CD14-positive monocyte (primary cell): ENCODE data around the gene MAML3. TPM values are rescaled to one million over a fixed set of nuclear protein-coding genes. Genes with fewer than 3 reads are reported as not detected.
A peak's percentile ranks its signal among the peaks of the same experiment; 100 is the strongest.

ENCODE experiments used
- DNase-seq, 3 donors: peaks; one replicate each; pipeline ENCODE4 v3.0.0-alpha.2; 2011 to 2022
- H2AFZ ChIP-seq: 2 replicates; pipeline ENCODE4 v1.6.0; 2012; ENCODE audit warnings: mild to moderate bottlenecking, low read depth, low read length, inconsistent platforms; ENCODE audit not compliant: insufficient read depth, poor library complexity, severe bottlenecking
- H3K27ac ChIP-seq, 2 donors: 1 replicate in 1 of 2; 2 replicates in 1 of 2; pipeline ENCODE4 v1.5.1; 2012 to 2013; ENCODE audit warnings: low read length in 2 of 2, control low read depth in 1 of 2, inconsistent platforms in 1 of 2, low read depth in 1 of 2, mild to moderate bottlenecking in 1 of 2
- H3K27me3 ChIP-seq, 2 donors: one replicate each; pipeline versions ENCODE4 v1.6.0 to v1.6.1; 2011 to 2013; ENCODE audit warnings: low read length in 2 of 2; ENCODE audit not compliant: control insufficient read depth in 2 of 2, insufficient read depth in 2 of 2
- H3K36me3 ChIP-seq, 2 donors: replicated peaks in 1 of 2; 1 replicate in 1 of 2; 2 replicates in 1 of 2; pipeline versions ENCODE4 v1.5.1 to v1.6.1; 2012 to 2013; ENCODE audit warnings: low read length in 2 of 2, control low read depth in 1 of 2, inconsistent platforms in 1 of 2, mild to moderate bottlenecking in 1 of 2; ENCODE audit not compliant: insufficient read depth in 2 of 2, control insufficient read depth in 1 of 2
- H3K4me1 ChIP-seq, 2 donors: 1 replicate in 1 of 2; 2 replicates in 1 of 2; pipeline versions ENCODE4 v1.5.1 to v1.6.1; 2012 to 2013; ENCODE audit warnings: low read length in 2 of 2, control low read depth in 1 of 2, inconsistent platforms in 1 of 2, mild to moderate bottlenecking in 1 of 2, moderate library complexity in 1 of 2; ENCODE audit not compliant: insufficient read depth in 2 of 2, control insufficient read depth in 1 of 2
- H3K4me2 ChIP-seq: replicated peaks from 2 replicates; pipeline ENCODE3; 2012; ENCODE audit warnings: low read length, moderate library complexity, mild to moderate bottlenecking; ENCODE audit not compliant: poor library complexity, severe bottlenecking; ENCODE audit errors: extremely low read depth
- H3K4me3 ChIP-seq, 3 experiments: fragments of 200-600 bp in 1 of 3; sonication (generic) in 1 of 3; replicated peaks in 1 of 3; 1 replicate in 2 of 3; 2 replicates in 1 of 3; pipeline ENCODE4 v1.5.1; 2011 to 2013; ENCODE audit warnings: low read length in 3 of 3, mild to moderate bottlenecking in 3 of 3, control low read depth in 2 of 3, low read depth in 2 of 3, inconsistent platforms in 1 of 3, moderate library complexity in 1 of 3
- H3K79me2 ChIP-seq: 2 replicates; pipeline ENCODE4 v1.6.0; 2012; ENCODE audit warnings: mild to moderate bottlenecking, control low read depth, inconsistent platforms, low read length, moderate library complexity; ENCODE audit not compliant: insufficient read depth
- H3K9ac ChIP-seq: 2 replicates; pipeline ENCODE4 v1.6.0; 2017; ENCODE audit warnings: low read length, mild to moderate bottlenecking; ENCODE audit not compliant: insufficient read depth, poor library complexity, severe bottlenecking
- H3K9me3 ChIP-seq, 2 donors: replicated peaks in 1 of 2; 1 replicate in 1 of 2; 2 replicates in 1 of 2; pipeline versions ENCODE4 v1.5.1 to v1.6.1; 2012 to 2013; ENCODE audit warnings: low read length in 2 of 2, control low read depth in 1 of 2; ENCODE audit not compliant: control insufficient read depth in 1 of 2, insufficient read depth in 1 of 2
- H4K20me1 ChIP-seq: 2 replicates; pipeline ENCODE4 v1.6.0; 2012; ENCODE audit warnings: mild to moderate bottlenecking, low read length, control low read depth, moderate library complexity; ENCODE audit not compliant: insufficient read depth
- H3K27ac Mint-ChIP-seq, 7 donors: one replicate each; pipeline ENCODE4 v1.8.0; 2020; ENCODE audit warnings: mild to moderate bottlenecking in 7 of 7, mixed read lengths in 7 of 7, moderate library complexity in 6 of 7, inconsistent platforms in 2 of 7
- H3K27me3 Mint-ChIP-seq, 3 donors: one replicate each; pipeline ENCODE4 v1.8.0; 2021 to 2022; ENCODE audit warnings: low read depth in 3 of 3, mild to moderate bottlenecking in 3 of 3, mixed read lengths in 3 of 3, moderate library complexity in 3 of 3, inconsistent platforms in 1 of 3
- H3K36me3 Mint-ChIP-seq, 2 donors: one replicate each; pipeline ENCODE4 v1.8.0; 2020; ENCODE audit warnings: mixed read lengths in 2 of 2, inconsistent platforms in 1 of 2, mild to moderate bottlenecking in 1 of 2
- H3K4me1 Mint-ChIP-seq: one replicate; pipeline ENCODE4 v1.8.0; 2020; ENCODE audit warnings: mild to moderate bottlenecking, mixed read lengths
- H3K4me3 Mint-ChIP-seq, 2 donors: one replicate each; pipeline ENCODE4 v1.8.0; 2020; ENCODE audit warnings: mild to moderate bottlenecking in 2 of 2, mixed read lengths in 2 of 2, moderate library complexity in 1 of 2
- H3K9me3 Mint-ChIP-seq, 7 donors: one replicate each; pipeline ENCODE4 v1.8.0; 2020 to 2022; ENCODE audit warnings: mixed read lengths in 7 of 7, mild to moderate bottlenecking in 6 of 7, moderate library complexity in 6 of 7, inconsistent platforms in 2 of 7
- CTCF ChIP-seq: fragments of 200-600 bp; IDR thresholded peaks from one replicate; pipeline ENCODE4 v1.8.0; 2022; ENCODE audit warnings: antibody characterized with exemption, mild to moderate bottlenecking
- WGBS: methylation state at CpG from one replicate; pipeline ENCODE4 v1.1.5; 2013; ENCODE audit warnings: missing lambda C conversion rate; ENCODE audit not compliant: insufficient coverage; 5-methylcytosine and 5-hydroxymethylcytosine counted together
- intact Hi-C, 2 donors: fragments of 100-400 bp; cut with micrococcal nuclease; formaldehyde crosslinking; loops; one replicate each; pipeline versions ENCODE4 v1.15.0 to v1.15.1; 2023
- polyA plus RNA-seq, 3 donors: library from polyadenylated mRNA; depleted of rRNA in 1 of 3; unstranded in 2 of 3; stranded (reverse) in 1 of 3; fragments of 300-500 nt in 2 of 3; fragments of >200 nt in 1 of 3; fragmentation: Illumina TruSeq in 2 of 3; gene quantifications; 1 replicate in 2 of 3; 2 replicates in 1 of 3; pipeline ENCODE4 v1.2.3, GENCODE V29; 2012 to 2021

Gene MAML3
- polyA plus RNA-seq, 3 donors: 1.5 to 6.5 (median 2.3) TPM

- H3K9me3 ChIP-seq: peaks cover 0 to 5% of the 10 kb centered on the region in 2 donors
- WGBS: 71% methylated on average over 2 of the region's 3 CpGs
- Mint-ChIP-seq H3K4me1 (peaks cover 68% of the 10 kb centered on the region), H3K36me3 (peaks cover 6 to 10% of the 10 kb centered on the region in 2 donors), H3K9me3 (peaks cover 0 to 8% (median 5%) of the 10 kb centered on the region in 7 donors), H3K4me3 (no peak overlapping the region), H3K27me3 (no peaks in the 10 kb centered on the region), H3K27ac (peak overlapping the region; percentile 79 to 96 (median 91))
- H3K27ac ChIP-seq: peak overlapping the region in 1 of 2 donors; percentile 86
- H3K4me3 ChIP-seq: no peak overlapping the region
- no peaks in the 10 kb centered on the region for H4K20me1 ChIP-seq
- no peak overlapping the region for H2AFZ ChIP-seq
- peak; percentile 48 to 71 (median 52) for DNase-seq
- no peak overlapping the region for H3K9ac ChIP-seq
- no peak for TF ChIP-seq CTCF
- intact Hi-C loops: loop anchor here in 1 of 2 donors (5.0 kb wide), 1 partner anchor 35 kb away; no protein-coding TSS in a partner anchor
- no peak overlapping the region for H3K4me2 ChIP-seq
- H3K27me3 ChIP-seq: no peaks in the 10 kb centered on the region
- no peaks in the 10 kb centered on the region for H3K36me3 ChIP-seq
- peaks cover 83% of the 10 kb centered on the region for H3K79me2 ChIP-seq
- peaks cover 58 to 61% of the 10 kb centered on the region in 2 donors for H3K4me1 ChIP-seq
These were observed 51.6 kb downstream of the MAML3 start for GRCh38 chr4:140102421-140102820.

GRCh38 chr4:140100771-140101170 lies 53.2 kb downstream of the MAML3 start:
- no peak for TF ChIP-seq CTCF
- no peaks in the 10 kb centered on the region for H3K36me3 ChIP-seq
- DNase-seq: no peak
- 100% methylated on average over 2 of the region's 3 CpGs for WGBS
- H3K4me3 Mint-ChIP-seq: no peak overlapping the region
- no peak overlapping the region for H2AFZ ChIP-seq
- H3K9me3 Mint-ChIP-seq: peaks cover 0 to 8% (median 5%) of the 10 kb centered on the region in 7 donors
- no peaks in the 10 kb centered on the region for H3K27me3 Mint-ChIP-seq
- H3K4me3 ChIP-seq: peak overlapping the region in 1 of 3 experiments; percentile 60
- no peaks in the 10 kb centered on the region for H3K27me3 ChIP-seq
- H3K27ac ChIP-seq: peak overlapping the region; percentile 5 to 97
- H3K4me1 ChIP-seq: peaks cover 75 to 78% of the 10 kb centered on the region in 2 donors
- peaks cover 78% of the 10 kb centered on the region for H3K4me1 Mint-ChIP-seq
- H3K9me3 ChIP-seq: peaks cover 0 to 5% of the 10 kb centered on the region in 2 donors
- H3K36me3 Mint-ChIP-seq: peaks cover 10 to 13% of the 10 kb centered on the region in 2 donors
- H3K9ac ChIP-seq: no peak overlapping the region
- H3K4me2 ChIP-seq: peak overlapping the region; percentile 69
- intact Hi-C loops: loop anchor here in 1 of 2 donors (5.0 kb wide), 1 partner anchor 37 kb away; no protein-coding TSS in a partner anchor
- no peaks in the 10 kb centered on the region for H4K20me1 ChIP-seq
- H3K79me2 ChIP-seq: peaks cover 81% of the 10 kb centered on the region
- peak overlapping the region in 5 of 7 donors; percentile 91 to 97 (median 93) for H3K27ac Mint-ChIP-seq
